Measurements from ENCODE around the gene CTBP1. TPM values are rescaled to one million over a fixed set of nuclear protein-coding genes. Genes with fewer than 3 reads are reported as not detected.
"Not testable (repeated sequence)": the region's sequence is repeated elsewhere in the genome, so short reads cannot be mapped to it uniquely, and the experiment has no call there.

Gene CTBP1
- 121 TPM for total RNA-seq
- long read RNA-seq, transcript CTBP1-201 (9 exons, 2,297 nt), result minor isoform, 19 of 234 reads
- long read RNA-seq, transcript CTBP1-203 (10 exons, 2,467 nt), result major isoform, 107 of 234 reads
- long read RNA-seq, partial matches to known transcripts, result 19 of 234 reads
- long read RNA-seq, other reads (novel, unspliced or antisense), result 89 of 234 reads

- intact Hi-C loops (cut with DNase I), result loop anchor here (1.0 to 5.0 kb wide), 4 partner anchors 40 to 98 kb away; partner anchors contain the start of gene MAEA
- DNase-seq (ENCODE audit: missing footprints) (peak; percentile 92), ATAC-seq (peak; percentile 81)
Measured at GRCh38 chr4:1248245-1249147, at the start of gene CTBP1. CTBP1 (minus strand) TSS chr4:1249130; CDS start chr4:1241331, 7,799 bp downstream.

- intact Hi-C loops (cut with DNase I), result no loop called here
- ATAC-seq (no peak), DNase-seq (ENCODE audit: missing footprints) (no peak)
Measured at GRCh38 chr4:1298461-1298860, 49.5 kb upstream of the CTBP1 start.

- ATAC-seq (peak; percentile 21), DNase-seq (ENCODE audit: missing footprints) (no peak)
- intact Hi-C loops (cut with DNase I), result no loop called here
Measured at GRCh38 chr4:1297456-1298325, 48.8 kb upstream of the CTBP1 start.

- no peak for ATAC-seq
- no peak for DNase-seq (ENCODE audit: missing footprints)
- intact Hi-C loops (cut with DNase I), result no loop called here
Measured at GRCh38 chr4:1297023-1297395, 48.1 kb upstream of the CTBP1 start.

- ATAC-seq (no peak), DNase-seq (ENCODE audit: missing footprints) (no peak)
- intact Hi-C loops (cut with DNase I), result no loop called here
Measured at GRCh38 chr4:1296324-1297022, 47.5 kb upstream of the CTBP1 start.

GRCh38 chr4:1295405-1296055 lies 46.6 kb upstream of the CTBP1 start:
- intact Hi-C loops (cut with DNase I), result no loop called here
- ATAC-seq, result no peak
- no peak for DNase-seq (ENCODE audit: missing footprints)

GRCh38 chr4:1294891-1295290 lies 46.0 kb upstream of the CTBP1 start:
- DNase-seq (ENCODE audit: missing footprints) (no peak), ATAC-seq (no peak)
- intact Hi-C loops (cut with DNase I), result no loop called here

- no peak for DNase-seq (ENCODE audit: missing footprints)
- ATAC-seq, result no peak
- intact Hi-C loops (cut with DNase I), result no loop called here
Measured at GRCh38 chr4:1294424-1294823, 45.5 kb upstream of the CTBP1 start.

GRCh38 chr4:1293991-1294390 lies 45.1 kb upstream of the CTBP1 start:
- intact Hi-C loops (cut with DNase I), result no loop called here
- DNase-seq (ENCODE audit: missing footprints), result no peak
- ATAC-seq, result peak; percentile 24

- peak; percentile 49 for DNase-seq (ENCODE audit: missing footprints)
- no peak for ATAC-seq
- intact Hi-C loops (cut with DNase I), result no loop called here
Measured at GRCh38 chr4:1293531-1293941, 44.6 kb upstream of the CTBP1 start.

- ATAC-seq; intact Hi-C loops (cut with DNase I); DNase-seq (ENCODE audit: missing footprints): not testable (repeated sequence)
Measured at GRCh38 chr4:1292703-1293011, 43.7 kb upstream of the CTBP1 start.

GRCh38 chr4:1291996-1292702 lies 43.2 kb upstream of the CTBP1 start:
- intact Hi-C loops (cut with DNase I), result no loop called here
- DNase-seq (ENCODE audit: missing footprints) (peak; percentile 47), ATAC-seq (no peak)

GRCh38 chr4:1291091-1291490 lies 42.2 kb upstream of the CTBP1 start:
- intact Hi-C loops (cut with DNase I), result no loop called here
- DNase-seq (ENCODE audit: missing footprints), result peak; percentile 9

GRCh38 chr4:1290165-1290977 lies 41.4 kb upstream of the CTBP1 start:
- DNase-seq (ENCODE audit: missing footprints), result peak; percentile 62
- intact Hi-C loops (cut with DNase I), result no loop called here
- ATAC-seq, result no peak

More at GRCh38 chr4:1291091-1291490, 42.2 kb upstream of the CTBP1 start:
- no peak for ATAC-seq

GRCh38 chr4:1289207-1290164 lies 40.6 kb upstream of the CTBP1 start, which contains the start of gene MAEA:
MAEA (plus strand) TSS chr4:1289891; CDS start chr4:1289914, 23 bp downstream.
- intact Hi-C loops (cut with DNase I), result loop anchor here (2.0 kb wide), 2 partner anchors 41 to 57 kb away; partner anchors contain the start of genes CTBP1 and UVSSA
- ATAC-seq, result peak; percentile 98
- DNase-seq (ENCODE audit: missing footprints), result peak; percentile 97

- DNase-seq (ENCODE audit: missing footprints), result no peak
- ATAC-seq, result no peak
- intact Hi-C loops (cut with DNase I), result loop anchor here (2.0 kb wide), 2 partner anchors 40 to 58 kb away; partner anchors contain the start of genes CTBP1 and UVSSA
Measured at GRCh38 chr4:1288786-1289185, 39.9 kb upstream of the CTBP1 start.
